HepG2 (cell line): ENCODE results near the gene MAD2L2. TPM values are rescaled to one million over a fixed set of nuclear protein-coding genes. Genes with fewer than 3 reads are reported as not detected.

Experiments
- CBX1 ChIP-seq: IDR thresholded peaks from one replicate; pipeline ENCODE4 v1.6.1; 2016; ENCODE audit warnings: antibody characterized with exemption, low read depth
- GLI4 ChIP-seq: sonication (generic); formaldehyde crosslinking; IDR thresholded peaks from 2 replicates; pipeline ENCODE4 v1.5.1; 2020; ENCODE audit warnings: missing genetic modification reagents, mild to moderate bottlenecking, moderate library complexity, borderline replicate concordance
- RBM39 ChIP-seq: fragments of 200-400 bp; formaldehyde crosslinking; IDR thresholded peaks from one replicate; pipeline ENCODE4 v1.6.1; 2018; ENCODE audit warnings: antibody characterized with exemption, mild to moderate bottlenecking, low read depth, low read length; ENCODE audit not compliant: poor library complexity, severe bottlenecking
- REPIN1 ChIP-seq: sonication (generic); formaldehyde crosslinking; IDR thresholded peaks from 2 replicates; pipeline ENCODE4 v1.8.0; 2022; ENCODE audit warnings: missing genetic modification reagents, low read depth, mild to moderate bottlenecking, borderline replicate concordance
- RXRA ChIP-seq: sonication (generic); formaldehyde crosslinking; IDR thresholded peaks from 2 replicates; pipeline ENCODE4 v1.5.1; 2020; ENCODE audit warnings: missing genetic modification reagents
- RXRB ChIP-seq: IDR thresholded peaks from 2 replicates; pipeline ENCODE4 v1.6.1; 2016; ENCODE audit warnings: borderline replicate concordance, missing genetic modification reagents, missing compliant biosample characterization
- SNAPC2 ChIP-seq: sonication (generic); formaldehyde crosslinking; IDR thresholded peaks from 2 replicates; pipeline ENCODE4 v1.8.1; 2022; ENCODE audit warnings: mild to moderate bottlenecking, missing genetic modification reagents
- TBP ChIP-seq: sonication (generic); formaldehyde crosslinking; IDR thresholded peaks from 2 replicates; pipeline ENCODE4 v1.5.0; 2020; ENCODE audit warnings: missing genetic modification reagents
- TOE1 ChIP-seq: sonication (generic); formaldehyde crosslinking; IDR thresholded peaks from 2 replicates; pipeline ENCODE4 v1.4.0; 2020; ENCODE audit warnings: mild to moderate bottlenecking, missing genetic modification reagents
- TRAFD1 ChIP-seq: sonication (generic); formaldehyde crosslinking; IDR thresholded peaks from 2 replicates; pipeline ENCODE4 v1.5.1; 2020; ENCODE audit warnings: missing genetic modification reagents, mild to moderate bottlenecking, borderline replicate concordance
- ZBTB49 ChIP-seq: sonication (generic); formaldehyde crosslinking; IDR thresholded peaks from 2 replicates; pipeline ENCODE4 v1.4.0; 2020; ENCODE audit warnings: missing genetic modification reagents, borderline replicate concordance
- ZNF33B ChIP-seq: sonication (generic); formaldehyde crosslinking; IDR thresholded peaks from 2 replicates; pipeline ENCODE4 v1.5.1; 2020; ENCODE audit warnings: mild to moderate bottlenecking, missing genetic modification reagents
- ZNF503 ChIP-seq: sonication (generic); formaldehyde crosslinking; IDR thresholded peaks from 2 replicates; pipeline ENCODE4 v1.4.0; 2020; ENCODE audit warnings: missing genetic modification reagents
- ZNF564 ChIP-seq: sonication (generic); formaldehyde crosslinking; IDR thresholded peaks from 2 replicates; pipeline ENCODE4 v1.8.1; 2023; ENCODE audit warnings: mild to moderate bottlenecking, missing genetic modification reagents
- ZNF576 ChIP-seq: sonication (generic); formaldehyde crosslinking; IDR thresholded peaks from 2 replicates; pipeline ENCODE4 v1.4.0; 2020; ENCODE audit warnings: mild to moderate bottlenecking, missing genetic modification reagents
- ZNF577 ChIP-seq: sonication (generic); formaldehyde crosslinking; IDR thresholded peaks from 2 replicates; pipeline ENCODE4 v1.4.0; 2020; ENCODE audit warnings: mild to moderate bottlenecking, low read depth, missing genetic modification reagents, borderline replicate concordance
- ZNF687 ChIP-seq: sonication (generic); formaldehyde crosslinking; IDR thresholded peaks from 2 replicates; pipeline ENCODE4 v1.5.1; 2020; ENCODE audit warnings: mild to moderate bottlenecking, missing genetic modification reagents, moderate library complexity
- ZSCAN30 ChIP-seq: sonication (generic); formaldehyde crosslinking; IDR thresholded peaks from 2 replicates; pipeline ENCODE4 v1.5.0; 2020; ENCODE audit warnings: mild to moderate bottlenecking, missing genetic modification reagents
- polyA plus RNA-seq, 8 experiments: library from polyadenylated mRNA; depleted of rRNA in 3 of 8; stranded (reverse) in 7 of 8; unstranded in 1 of 8; fragments of >200 nt; fragmentation: Illumina TruSeq in 4 of 8; extraction: Trizol in 4 of 8; gene quantifications; 2 replicates each; pipeline versions ENCODE4 v1.2.1 to v1.2.3, GENCODE V29; 2011 to 2016; ENCODE audit warnings: low read depth in 4 of 8, missing spikeins in 1 of 8, mixed read lengths in 1 of 8; ENCODE audit not compliant: insufficient read depth in 1 of 8
- total RNA-seq, 5 experiments: library from RNA; depleted of rRNA; stranded (reverse); fragments of >200 nt; fragmentation: Illumina TruSeq; extraction: Trizol; gene quantifications; 2 replicates each; pipeline ENCODE4 v1.2.3, GENCODE V29; 2016; ENCODE audit warnings: low read depth in 1 of 5

MAD2L2 gene
- total and polyA plus RNA-seq, 2 of the 13 experiments (the other 11 are each of a cell fraction or from before 2014, with no cell fraction given): 51.8 to 53.8 TPM

- no peak for TF ChIP-seq ZBTB49 (CRISPR knock-in tag)
- TF ChIP-seq ZNF33B: no peak
- peak; percentile 81 for TF ChIP-seq RXRA (CRISPR knock-in tag)
- no peak for TF ChIP-seq TBP (CRISPR knock-in tag)
- no peak for TF ChIP-seq SNAPC2 (CRISPR knock-in tag)
- TF ChIP-seq ZNF577: no peak
- no peak for TF ChIP-seq ZNF564 (CRISPR knock-in tag)
- no peak for TF ChIP-seq GLI4
- TF ChIP-seq ZNF687: peak; percentile 28; the same call in 1 of the 2 replicates
- TF ChIP-seq ZNF576 (CRISPR knock-in tag): no peak
- TF ChIP-seq ZNF503 (CRISPR knock-in tag): no peak
- TF ChIP-seq ZSCAN30 (CRISPR knock-in tag): no peak
- no peak for TF ChIP-seq CBX1
- TF ChIP-seq RXRB (CRISPR knock-in tag): 0 out of 2 replicates have a peak, but pooled peaks have one; percentile 23
- no peak for TF ChIP-seq TRAFD1 (CRISPR knock-in tag)
- TF ChIP-seq TOE1 (CRISPR knock-in tag): no peak
- no peak for TF ChIP-seq REPIN1 (CRISPR knock-in tag)
- TF ChIP-seq RBM39: peak; percentile 24
Measured at GRCh38 chr1:11649624-11650330, 31.2 kb downstream of the MAD2L2 start (continued).
